ENCODE results near the gene KLHL8. TPM values are rescaled to one million over a fixed set of nuclear protein-coding genes. Genes with fewer than 3 reads are reported as not detected.

Gene KLHL8
- total RNA-seq, 1 experiment from 2014 or later: 24.2 TPM

- intact Hi-C loops (cut with micrococcal nuclease): no loop called here
- no peaks in the 10 kb centered on the region for H3K9me3 ChIP-seq (ENCODE audit: control insufficient read depth in 1 of 2, insufficient read depth in 1 of 2, low read depth in 1 of 2, low read length in 2 of 2)
- ATAC-seq (no peak), DNase-seq (ENCODE audit: low read depth, low spot score) (no peak)
- H3K4me1 ChIP-seq (ENCODE audit: control insufficient read depth in 1 of 2, insufficient read depth in 2 of 2, low read length in 2 of 2): no peaks in the 10 kb centered on the region
- ChIA-PET RAD21 (ENCODE audit: low non-redundant PET in 1 of 2, low total read pairs in 2 of 2, uncharacterized antibody in 2 of 2, unreplicated experiment in 2 of 2) (no interaction called here), CTCF (no interaction called here), POLR2A (no interaction called here)
- H4K20me1 ChIP-seq (ENCODE audit: insufficient read depth): no peaks in the 10 kb centered on the region
- H2AFZ ChIP-seq (ENCODE audit: low read depth, low read length, poor library complexity, severe bottlenecking): no peak overlapping the region
- TF ChIP-seq POLR2A (IDR thresholded peaks at IDR 0.05; ENCODE audit: borderline replicate concordance, extremely low read depth, insufficient read depth, insufficient read length) (no peak), ZFX (IDR thresholded peaks at IDR 0.05) (no peak), ZBTB33 (IDR thresholded peaks at IDR 0.05; ENCODE audit: extremely low read depth, insufficient replicate concordance, low read length) (no peak), TCF7L2 (IDR thresholded peaks at IDR 0.05; ENCODE audit: borderline replicate concordance, extremely low read depth, insufficient read depth, insufficient read length) (no peak), SIN3A (IDR thresholded peaks at IDR 0.05; ENCODE audit: low read depth) (no peak)
- H3K27ac ChIP-seq (ENCODE audit: low read depth, low read length): no peak overlapping the region
- no peaks in the 10 kb centered on the region for H3K27me3 ChIP-seq (ENCODE audit: insufficient read depth, low read length)
- no TSS peak for BruUV-seq (replicated peaks)
- H3K4me3 ChIP-seq (replicated peaks in 1 of 2; ENCODE audit: low read depth in 1 of 2, low read length in 2 of 2): no peak overlapping the region
- H3K9me2 ChIP-seq (ENCODE audit: insufficient read depth): no peaks in the 10 kb centered on the region
- no peak overlapping the region for H3K4me2 ChIP-seq (ENCODE audit: low read length)
- no peaks in the 10 kb centered on the region for H3K79me2 ChIP-seq (ENCODE audit: insufficient read depth, low read length)
- peaks cover 0 to 6% of the 10 kb centered on the region in 2 experiments; a peak in 2 of 4 replicates for H3K36me3 ChIP-seq (ENCODE audit: control insufficient read depth in 1 of 2, insufficient read depth in 2 of 2, low read length in 2 of 2)
- H3K9ac ChIP-seq (ENCODE audit: low read length): no peak overlapping the region
Measured at GRCh38 chr4:87165892-87166291, 54.5 kb downstream of the KLHL8 start.

GRCh38 chr4:87153078-87153870 is 67.1 kb downstream of the KLHL8 start:
- ChIA-PET POLR2A (no interaction called here), RAD21 (ENCODE audit: low non-redundant PET in 1 of 2, low total read pairs in 2 of 2, uncharacterized antibody in 2 of 2, unreplicated experiment in 2 of 2) (no interaction called here), CTCF (interaction anchor here (1.1 kb wide), 1 partner anchor 82 kb away, joined by 3 read pairs; no protein-coding TSS in a partner anchor)
- Histone ChIP-seq H3K9me3 (ENCODE audit: control insufficient read depth in 1 of 2, insufficient read depth in 1 of 2, low read depth in 1 of 2, low read length in 2 of 2) (no peaks in the 10 kb centered on the region), H3K9ac (ENCODE audit: low read length) (no peak overlapping the region), H3K79me2 (ENCODE audit: insufficient read depth, low read length) (no peaks in the 10 kb centered on the region), H3K27ac (ENCODE audit: low read depth, low read length) (no peak overlapping the region), H3K9me2 (ENCODE audit: insufficient read depth) (no peaks in the 10 kb centered on the region), H3K4me1 (ENCODE audit: control insufficient read depth in 1 of 2, insufficient read depth in 2 of 2, low read length in 2 of 2) (no peaks in the 10 kb centered on the region), H3K4me3 (replicated peaks in 1 of 2; ENCODE audit: low read depth in 1 of 2, low read length in 2 of 2) (no peak overlapping the region), H3K4me2 (ENCODE audit: low read length) (no peak overlapping the region), H2AFZ (ENCODE audit: low read depth, low read length, poor library complexity, severe bottlenecking) (no peak overlapping the region), H3K27me3 (ENCODE audit: insufficient read depth, low read length) (no peaks in the 10 kb centered on the region), H3K36me3 (ENCODE audit: control insufficient read depth in 1 of 2, insufficient read depth in 2 of 2, low read length in 2 of 2) (no peaks in the 10 kb centered on the region), H4K20me1 (ENCODE audit: insufficient read depth) (no peaks in the 10 kb centered on the region)
- ATAC-seq (no peak), DNase-seq (ENCODE audit: low read depth, low spot score) (no peak)
- TF ChIP-seq POLR2AphosphoS5 (IDR thresholded peaks at IDR 0.05; ENCODE audit: low read depth, low read length) (no peak), ATF3 (IDR thresholded peaks at IDR 0.05) (no peak), TCF7L2 (IDR thresholded peaks at IDR 0.05; ENCODE audit: borderline replicate concordance, extremely low read depth, insufficient read depth, insufficient read length) (no peak), MAX (IDR thresholded peaks at IDR 0.05) (no peak), EZH2 (IDR thresholded peaks at IDR 0.05) (no peak), SP1 (IDR thresholded peaks at IDR 0.05; ENCODE audit: low read depth) (no peak)
- intact Hi-C loops (cut with micrococcal nuclease): loop anchor here (5.0 kb wide), 1 partner anchor 314 kb away; no protein-coding TSS in a partner anchor
- no TSS peak for BruUV-seq (replicated peaks)

Measured in HCT116 (cell line).